Prostate gland (tissue), 2 donors: ENCODE results near the gene RHOU.
A peak's percentile ranks its signal among the peaks of the same experiment; 100 is the strongest.

Source experiments
- POLR2A ChIP-seq: fragments of 450-650 bp; IDR thresholded peaks from one replicate; pipeline ENCODE4 v1.6.1; 2016; ENCODE audit warnings: antibody characterized with exemption, mild to moderate bottlenecking
- POLR2AphosphoS5 ChIP-seq: sonication (generic); formaldehyde crosslinking; IDR thresholded peaks from one replicate; pipeline ENCODE4 v1.6.1; 2017; ENCODE audit warnings: antibody characterized with exemption
- TF ChIP-seq, protein P1 (sequence below), 4 experiments: fragments of 200-600 bp in 2 of 4; fragments of 450-650 bp in 2 of 4; sonication (generic) in 2 of 4; IDR thresholded peaks; 1 replicate in 3 of 4; 2 replicates in 1 of 4; pipeline ENCODE4 v1.5.1; 2016 to 2019; ENCODE audit warnings: antibody characterized with exemption in 4 of 4, mild to moderate bottlenecking in 2 of 4, moderate library complexity in 2 of 4

DNA sequence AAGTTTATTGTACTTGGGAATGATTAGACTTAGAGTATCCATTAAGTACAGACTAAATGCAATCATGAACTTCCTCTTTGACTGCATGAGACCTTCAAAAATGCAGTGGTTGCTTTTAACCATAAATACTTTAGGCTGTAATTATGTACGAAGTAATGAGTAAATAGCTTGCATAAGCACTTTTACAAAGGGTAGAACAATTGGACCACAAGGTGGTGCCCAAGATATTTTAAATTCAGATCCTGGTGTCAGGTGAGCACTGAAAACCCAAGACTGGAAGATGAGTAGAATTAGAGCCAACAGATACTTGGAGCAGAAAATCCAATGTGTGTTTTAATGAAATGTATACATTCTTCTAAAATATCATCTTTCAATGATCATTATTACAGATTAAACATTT lies 43.4 kb upstream of the RHOU start:
- TF ChIP-seq, protein P1, sequence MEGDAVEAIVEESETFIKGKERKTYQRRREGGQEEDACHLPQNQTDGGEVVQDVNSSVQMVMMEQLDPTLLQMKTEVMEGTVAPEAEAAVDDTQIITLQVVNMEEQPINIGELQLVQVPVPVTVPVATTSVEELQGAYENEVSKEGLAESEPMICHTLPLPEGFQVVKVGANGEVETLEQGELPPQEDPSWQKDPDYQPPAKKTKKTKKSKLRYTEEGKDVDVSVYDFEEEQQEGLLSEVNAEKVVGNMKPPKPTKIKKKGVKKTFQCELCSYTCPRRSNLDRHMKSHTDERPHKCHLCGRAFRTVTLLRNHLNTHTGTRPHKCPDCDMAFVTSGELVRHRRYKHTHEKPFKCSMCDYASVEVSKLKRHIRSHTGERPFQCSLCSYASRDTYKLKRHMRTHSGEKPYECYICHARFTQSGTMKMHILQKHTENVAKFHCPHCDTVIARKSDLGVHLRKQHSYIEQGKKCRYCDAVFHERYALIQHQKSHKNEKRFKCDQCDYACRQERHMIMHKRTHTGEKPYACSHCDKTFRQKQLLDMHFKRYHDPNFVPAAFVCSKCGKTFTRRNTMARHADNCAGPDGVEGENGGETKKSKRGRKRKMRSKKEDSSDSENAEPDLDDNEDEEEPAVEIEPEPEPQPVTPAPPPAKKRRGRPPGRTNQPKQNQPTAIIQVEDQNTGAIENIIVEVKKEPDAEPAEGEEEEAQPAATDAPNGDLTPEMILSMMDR (IDR thresholded peaks at IDR 0.05) = peak; percentile 42 to 86 (median 70)
- TF ChIP-seq POLR2A (no peak), POLR2AphosphoS5 (peak; percentile 76)
